Mesenchymal stem cell (in vitro differentiated cells and primary cell): ENCODE results near the gene PWWP3B.
"Not testable (repeated sequence)": the region's sequence is repeated elsewhere in the genome, so short reads cannot be mapped to it uniquely, and the experiment has no call there.

Experiments
- DNase-seq: peaks from one replicate; pipeline ENCODE4 v3.0.0-alpha.2; 2013
- H2AFZ ChIP-seq: one replicate; pipeline ENCODE4 v1.6.1; 2013; ENCODE audit warnings: low read depth, mild to moderate bottlenecking, control low read depth, inconsistent platforms, low read length, moderate library complexity
- H2AK5ac ChIP-seq: 2 replicates; pipeline ENCODE4 v1.6.1; 2013; ENCODE audit warnings: low read length, moderate library complexity, mild to moderate bottlenecking, inconsistent platforms; ENCODE audit not compliant: severe bottlenecking
- H2BK120ac ChIP-seq: one replicate; pipeline ENCODE4 v1.6.1; 2013; ENCODE audit warnings: low read depth, mild to moderate bottlenecking, inconsistent platforms, low read length, moderate library complexity
- H2BK12ac ChIP-seq, 2 experiments: one replicate each; pipeline ENCODE4 v1.6.1; 2013; ENCODE audit warnings: inconsistent platforms in 2 of 2, low read length in 2 of 2, mild to moderate bottlenecking in 2 of 2, moderate library complexity in 2 of 2, control low read depth in 1 of 2
- H2BK15ac ChIP-seq: one replicate; pipeline ENCODE4 v1.6.1; 2013; ENCODE audit warnings: mild to moderate bottlenecking, low read depth, inconsistent platforms; ENCODE audit not compliant: poor library complexity, severe bottlenecking
- H2BK5ac ChIP-seq: 2 replicates; pipeline ENCODE4 v1.6.1; 2013; ENCODE audit warnings: low read depth, mild to moderate bottlenecking, low read length, control low read depth, inconsistent platforms; ENCODE audit not compliant: poor library complexity, severe bottlenecking
- H3K14ac ChIP-seq, 2 experiments: one replicate each; pipeline ENCODE4 v1.6.1; 2013; ENCODE audit warnings: inconsistent platforms in 2 of 2, low read length in 2 of 2, control low read depth in 1 of 2, mild to moderate bottlenecking in 1 of 2, moderate library complexity in 1 of 2
- H3K18ac ChIP-seq, 2 experiments: one replicate each; pipeline ENCODE4 v1.6.1; 2013; ENCODE audit warnings: inconsistent platforms in 2 of 2, low read length in 2 of 2, control low read depth in 1 of 2, low read depth in 1 of 2, mild to moderate bottlenecking in 1 of 2
- H3K23ac ChIP-seq, 2 experiments: one replicate each; pipeline ENCODE4 v1.6.1; 2013; ENCODE audit warnings: inconsistent platforms in 2 of 2, low read length in 2 of 2, mild to moderate bottlenecking in 2 of 2, moderate library complexity in 2 of 2, control low read depth in 1 of 2
- H3K27ac ChIP-seq: 2 replicates; pipeline ENCODE4 v1.5.1; 2013; ENCODE audit warnings: mild to moderate bottlenecking, moderate library complexity, low read length, control low read depth, inconsistent platforms; ENCODE audit not compliant: poor library complexity, severe bottlenecking
- H3K27me3 ChIP-seq, 2 experiments: 2 replicates each; pipeline versions ENCODE4 v1.6.1 to v1.7.0; 2013; ENCODE audit warnings: low read length in 2 of 2, mild to moderate bottlenecking in 2 of 2, moderate library complexity in 2 of 2, control low read depth in 1 of 2, inconsistent platforms in 1 of 2; ENCODE audit not compliant: control insufficient read depth in 1 of 2, insufficient read depth in 1 of 2
- H3K36me3 ChIP-seq, 2 experiments: 2 replicates each; pipeline versions ENCODE4 v1.6.1 to v1.7.0; 2013; ENCODE audit warnings: low read length in 2 of 2, control low read depth in 1 of 2, inconsistent platforms in 1 of 2, low read depth in 1 of 2, mild to moderate bottlenecking in 1 of 2; ENCODE audit not compliant: insufficient read depth in 2 of 2, control insufficient read depth in 1 of 2
- H3K4ac ChIP-seq, 2 experiments: one replicate each; pipeline ENCODE4 v1.6.1; 2013; ENCODE audit warnings: inconsistent platforms in 2 of 2, low read length in 2 of 2, mild to moderate bottlenecking in 2 of 2, moderate library complexity in 2 of 2, control low read depth in 1 of 2, low read depth in 1 of 2
- H3K4me1 ChIP-seq: 2 replicates; pipeline ENCODE4 v1.6.1; 2013; ENCODE audit warnings: low read depth, low read length, control low read depth; ENCODE audit not compliant: control insufficient read depth, insufficient read depth
- H3K4me2 ChIP-seq: 2 replicates; pipeline ENCODE4 v1.6.1; 2013; ENCODE audit warnings: low read length, mild to moderate bottlenecking, inconsistent platforms; ENCODE audit not compliant: poor library complexity, severe bottlenecking
- H3K4me3 ChIP-seq, 2 experiments: 2 replicates each; pipeline versions ENCODE4 v1.5.1 to v1.7.0; 2013; ENCODE audit warnings: low read length in 2 of 2, mild to moderate bottlenecking in 2 of 2, control low read depth in 1 of 2, low read depth in 1 of 2; ENCODE audit not compliant: insufficient read depth in 1 of 2
- H3K79me1 ChIP-seq: replicated peaks from 2 replicates; pipeline ENCODE4 v1.6.1; 2013; ENCODE audit warnings: mild to moderate bottlenecking, control low read depth, low read length, inconsistent platforms; ENCODE audit not compliant: poor library complexity, severe bottlenecking
- H3K9ac ChIP-seq: 2 replicates; pipeline ENCODE4 v1.7.0; 2013; ENCODE audit warnings: mild to moderate bottlenecking, low read length, moderate library complexity
- H3K9me3 ChIP-seq: 2 replicates; pipeline ENCODE4 v1.7.0; 2013; ENCODE audit warnings: mild to moderate bottlenecking, low read length; ENCODE audit not compliant: control insufficient read depth
- H4K8ac ChIP-seq: one replicate; pipeline ENCODE4 v1.6.1; 2013; ENCODE audit warnings: inconsistent platforms, mild to moderate bottlenecking, low read length, moderate library complexity
- H4K91ac ChIP-seq: one replicate; pipeline ENCODE4 v1.6.1; 2013; ENCODE audit warnings: mild to moderate bottlenecking, low read length, inconsistent platforms
- WGBS: methylation state at CpG from one replicate; pipeline ENCODE4 v1.1.7; 2013; ENCODE audit warnings: mixed read lengths; 5-methylcytosine and 5-hydroxymethylcytosine counted together

The PWWP3B gene

DNA sequence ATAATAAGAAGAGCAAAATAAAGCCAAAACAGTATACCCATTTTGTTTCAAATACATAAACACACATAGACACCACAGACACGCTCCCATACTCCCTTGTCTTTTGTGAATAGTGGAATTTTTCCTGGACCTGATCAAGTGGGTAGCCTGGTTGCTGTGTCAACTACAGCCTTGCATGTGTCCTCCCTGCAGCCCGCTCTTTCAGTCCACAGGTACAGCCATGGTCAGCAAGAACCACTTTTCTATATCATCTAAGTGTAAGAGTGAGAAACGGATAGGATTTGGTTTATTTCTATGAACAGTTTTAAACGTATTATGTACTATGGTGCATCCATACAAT is 9.8 kb downstream of the PWWP3B start:
- Histone ChIP-seq H2AFZ (no peak overlapping the region), H3K9me3 (no peaks in the 10 kb centered on the region), H4K8ac (no peak overlapping the region), H3K23ac (no peak overlapping the region), H3K4ac (no peak overlapping the region), H2BK5ac (no peak overlapping the region), H3K4me3 (no peak overlapping the region), H3K9ac (no peak overlapping the region), H3K79me1 (no peaks in the 10 kb centered on the region), H3K27ac (no peak overlapping the region), H2BK12ac (no peak overlapping the region), H3K14ac (no peak overlapping the region), H2BK120ac (no peak overlapping the region), H3K4me1 (no peaks in the 10 kb centered on the region), H3K4me2 (no peak overlapping the region), H2BK15ac (no peak overlapping the region), H4K91ac (no peak overlapping the region), H3K36me3 (no peaks in the 10 kb centered on the region), H3K27me3 (peaks cover 0 to 9% of the 10 kb centered on the region in 2 experiments), H3K18ac (no peak overlapping the region), H2AK5ac (no peak overlapping the region)
- WGBS = 81% methylated on average over 3 of the region's 4 CpGs
- no peak for DNase-seq

DNA sequence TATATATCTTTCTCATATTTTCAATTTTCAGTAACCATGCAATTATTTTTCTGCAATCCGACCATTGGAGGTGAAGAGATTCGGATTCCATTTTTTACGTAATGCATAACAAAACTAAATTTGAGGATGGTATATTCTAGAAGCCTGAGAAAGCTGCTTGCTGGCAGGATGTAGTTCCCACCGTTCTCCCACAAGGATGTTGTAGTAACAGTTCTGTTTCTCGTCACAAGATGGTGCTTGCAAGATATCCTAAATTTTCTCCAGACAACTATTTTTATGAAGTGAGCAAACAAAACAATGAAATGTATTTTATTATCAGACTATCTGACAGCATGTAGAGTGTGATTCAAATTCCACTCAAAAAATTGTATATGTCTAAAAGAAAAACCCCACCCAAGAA is 10.7 kb downstream of the PWWP3B start:
- H2AK5ac ChIP-seq = no peak overlapping the region
- no peak for DNase-seq
- no peaks in the 10 kb centered on the region for H3K79me1 ChIP-seq
- H3K27ac ChIP-seq = no peak overlapping the region
- no peak overlapping the region for H2BK120ac ChIP-seq
- H3K9ac ChIP-seq = no peak overlapping the region
- no peak overlapping the region for H2BK5ac ChIP-seq
- no peaks in the 10 kb centered on the region for H3K9me3 ChIP-seq
- no peaks in the 10 kb centered on the region for H3K36me3 ChIP-seq
- no peak overlapping the region for H3K18ac ChIP-seq
- no peak overlapping the region for H3K23ac ChIP-seq
- no peak overlapping the region for H3K14ac ChIP-seq
- H4K8ac ChIP-seq = no peak overlapping the region
- no peak overlapping the region for H3K4me2 ChIP-seq
- no peak overlapping the region for H4K91ac ChIP-seq
- H3K4ac ChIP-seq = no peak overlapping the region
- H2BK12ac ChIP-seq = no peak overlapping the region
- no peak overlapping the region for H2AFZ ChIP-seq
- H3K4me3 ChIP-seq = no peak overlapping the region
- no peak overlapping the region for H2BK15ac ChIP-seq
- no peaks in the 10 kb centered on the region for H3K4me1 ChIP-seq
- peaks cover 0 to 9% of the 10 kb centered on the region in 2 experiments for H3K27me3 ChIP-seq
- 94% methylated on average over 3 of the region's 5 CpGs for WGBS

DNA sequence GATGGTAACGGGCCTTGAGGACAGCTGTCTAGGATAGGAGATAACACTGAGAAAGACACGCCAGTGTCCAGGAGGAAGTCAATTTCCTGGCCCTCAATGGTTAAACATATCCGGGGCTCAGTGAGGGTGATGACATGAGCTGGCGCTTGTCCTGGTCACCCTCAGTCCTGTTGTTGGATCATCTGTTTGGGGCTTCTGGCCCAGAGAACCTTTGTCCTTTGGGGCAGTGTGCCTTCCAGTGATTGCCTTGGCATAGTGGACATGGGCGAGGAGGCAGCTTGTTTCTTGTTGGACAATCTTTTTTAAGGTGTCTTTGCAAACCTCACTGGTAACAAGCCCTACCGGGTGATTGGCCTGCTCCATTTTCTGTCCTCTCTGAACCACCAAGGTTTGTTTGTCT is 15.6 kb downstream of the PWWP3B start:
- not testable (repeated sequence) for H3K9me3 ChIP-seq, H3K4me1 ChIP-seq, H2BK5ac ChIP-seq, H3K14ac ChIP-seq, H3K36me3 ChIP-seq, H2AK5ac ChIP-seq, H3K23ac ChIP-seq, H2BK12ac ChIP-seq, H3K27ac ChIP-seq, H3K4me2 ChIP-seq, H3K27me3 ChIP-seq, H2BK15ac ChIP-seq, H3K9ac ChIP-seq, H3K18ac ChIP-seq, H2AFZ ChIP-seq, H3K4me3 ChIP-seq, H4K8ac ChIP-seq, DNase-seq, H4K91ac ChIP-seq, H2BK120ac ChIP-seq, H3K4ac ChIP-seq, H3K79me1 ChIP-seq
- WGBS = 90% methylated on average over 6 of the region's 6 CpGs

DNA sequence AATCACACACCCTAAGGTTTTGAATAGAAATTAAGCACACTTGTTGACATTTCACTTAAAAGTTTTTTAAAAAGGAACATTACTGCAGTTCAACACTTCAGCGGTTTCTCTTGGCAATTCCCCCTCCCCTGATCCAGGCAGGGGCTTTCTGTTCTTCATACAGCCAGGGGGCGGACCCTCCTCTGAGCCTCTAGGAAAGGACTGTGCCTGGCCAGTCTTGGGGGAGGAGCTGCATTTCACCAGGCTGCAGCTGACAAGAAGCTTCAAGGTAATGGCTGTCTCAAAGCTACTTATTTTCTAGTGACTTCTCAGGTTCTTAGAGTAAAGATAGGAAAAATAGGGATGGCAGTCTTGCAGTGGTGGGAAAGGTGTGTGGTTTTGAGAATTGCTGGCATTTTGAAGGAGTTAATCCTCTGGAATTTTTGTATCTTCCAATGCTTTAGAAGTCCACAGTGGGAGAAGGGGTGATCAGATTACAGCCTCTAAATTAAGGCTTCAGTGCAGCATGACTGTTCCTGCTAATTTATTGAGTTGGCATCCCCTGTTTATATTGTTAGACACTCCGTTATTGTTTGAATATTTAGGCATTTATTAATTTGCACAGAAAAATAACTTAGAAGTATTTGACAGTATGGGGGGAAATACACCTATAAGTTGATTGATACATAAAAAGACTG is 33.5 kb downstream of the PWWP3B start:
- Histone ChIP-seq H2BK12ac (no peak overlapping the region), H3K36me3 (no peaks in the 10 kb centered on the region), H2AK5ac (no peak overlapping the region), H3K27me3 (peaks cover 0 to 3% of the 10 kb centered on the region in 2 experiments), H3K23ac (no peak overlapping the region), H2BK15ac (no peak overlapping the region), H3K4me1 (peaks cover 1% of the 10 kb centered on the region), H3K27ac (no peak overlapping the region), H2AFZ (no peak overlapping the region), H3K4me3 (no peak overlapping the region), H3K18ac (no peak overlapping the region), H3K4ac (no peak overlapping the region), H2BK5ac (no peak overlapping the region), H4K91ac (no peak overlapping the region), H2BK120ac (no peak overlapping the region), H3K79me1 (no peaks in the 10 kb centered on the region), H3K9me3 (no peaks in the 10 kb centered on the region), H3K9ac (no peak overlapping the region), H4K8ac (no peak overlapping the region), H3K14ac (no peak overlapping the region), H3K4me2 (no peak overlapping the region)
- whole genome bisulfite sequencing = 14% methylated on average over 2 of the region's 3 CpGs
- no peak for DNase-seq
